GM21526 (cell line): Measurements from ENCODE around the gene ASPRV1.
"Not testable (repeated sequence)": the region's sequence is repeated elsewhere in the genome, so short reads cannot be mapped to it uniquely, and the experiment has no call there.

Source experiments
- ATAC-seq: cut with Tn5 transposase; IDR thresholded peaks from one replicate; pipeline ENCODE4 v1.9.1; 2021; ENCODE audit warnings: moderate library complexity; ENCODE audit not compliant: unreplicated experiment, low FRiP score

Gene ASPRV1

DNA sequence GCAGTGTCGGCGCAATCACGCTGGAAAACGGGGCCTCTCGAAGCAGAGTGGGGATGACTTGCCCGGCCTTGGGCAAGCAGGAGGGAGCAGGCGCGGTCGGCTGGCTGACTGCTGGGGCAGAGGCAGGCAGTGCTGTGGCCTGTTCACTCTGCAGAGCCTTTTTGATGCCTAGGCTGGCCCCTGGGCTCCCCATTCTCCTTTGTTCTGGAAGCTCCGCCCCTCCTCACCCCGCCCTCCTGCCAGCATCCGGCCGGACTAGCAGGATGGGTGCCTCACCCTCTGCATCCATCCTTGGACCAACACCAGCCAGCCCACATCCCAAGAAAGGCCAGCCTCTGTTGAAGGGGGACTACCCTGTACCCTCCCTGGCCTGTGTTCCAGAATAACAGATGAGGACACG is at the start of gene ASPRV1:
TSS of gene ASPRV1 (minus strand) at position 136 of the 400 bp plus-strand sequence. CDS start 195 bp downstream, outside the sequence.
- no peak for ATAC-seq

DNA sequence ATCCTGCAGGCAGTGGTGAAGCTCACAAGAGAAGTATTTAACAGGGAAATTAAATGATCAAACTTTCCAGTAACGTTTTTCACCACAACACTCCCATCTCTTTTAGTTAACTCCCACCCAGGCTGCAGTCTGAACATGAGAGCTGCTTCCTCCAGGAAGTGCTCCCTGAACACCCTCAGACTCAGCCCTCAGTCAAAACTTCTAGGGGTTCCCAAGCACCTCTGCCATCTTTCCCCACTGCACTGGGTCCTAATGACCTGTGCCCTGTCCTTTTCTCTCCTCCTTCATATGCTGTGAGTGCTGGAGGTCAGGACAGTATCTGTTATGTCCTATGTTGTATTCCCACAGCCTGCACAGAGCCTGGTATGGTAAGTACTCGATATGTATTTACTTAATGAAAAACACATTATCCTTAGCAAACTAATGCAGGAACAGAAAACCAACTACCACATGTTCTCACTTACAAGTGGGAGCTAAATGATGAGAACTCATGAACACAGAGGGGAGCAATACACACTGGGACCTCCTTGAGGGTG is 49.2 kb upstream of the ASPRV1 start:
- no peak for ATAC-seq

DNA sequence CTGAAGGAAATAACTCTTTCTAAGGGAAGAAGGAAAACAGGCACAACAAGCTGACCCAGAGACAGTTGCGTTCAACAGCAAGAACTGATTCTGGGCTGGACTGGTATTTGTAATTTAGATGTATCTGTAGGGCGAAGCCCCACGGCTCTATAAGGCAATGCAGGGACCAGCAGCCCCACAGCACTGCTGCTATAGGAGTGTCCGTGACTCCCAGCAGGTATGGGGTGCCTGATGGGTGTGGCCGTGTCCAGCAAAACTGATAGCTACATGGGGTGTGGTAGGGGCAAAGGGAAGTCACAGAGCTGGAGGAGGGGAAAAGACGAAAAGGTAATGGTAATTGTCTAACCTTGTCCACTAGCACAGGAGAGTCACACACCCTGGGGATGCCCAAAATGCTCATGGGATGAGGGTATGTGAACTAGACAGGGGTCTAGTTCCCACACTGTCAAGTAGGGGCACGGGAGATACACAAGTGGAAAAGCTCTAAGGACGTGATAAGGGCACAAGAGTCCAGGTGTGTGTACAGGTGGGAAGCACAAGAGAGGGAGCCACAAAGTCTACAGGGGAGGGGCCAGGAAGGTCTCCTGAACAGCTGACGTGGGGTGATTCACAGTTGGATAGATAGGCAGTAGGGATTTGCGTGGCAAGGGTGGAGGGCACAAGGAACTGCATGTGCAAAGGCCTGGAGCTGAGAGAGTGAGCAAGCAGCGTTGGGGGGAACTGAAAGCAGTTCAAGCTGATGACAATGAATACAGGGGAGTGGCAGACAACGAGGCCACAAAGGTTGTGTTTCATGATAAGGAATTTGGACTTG is 48.5 kb upstream of the ASPRV1 start:
- ATAC-seq = no peak

DNA sequence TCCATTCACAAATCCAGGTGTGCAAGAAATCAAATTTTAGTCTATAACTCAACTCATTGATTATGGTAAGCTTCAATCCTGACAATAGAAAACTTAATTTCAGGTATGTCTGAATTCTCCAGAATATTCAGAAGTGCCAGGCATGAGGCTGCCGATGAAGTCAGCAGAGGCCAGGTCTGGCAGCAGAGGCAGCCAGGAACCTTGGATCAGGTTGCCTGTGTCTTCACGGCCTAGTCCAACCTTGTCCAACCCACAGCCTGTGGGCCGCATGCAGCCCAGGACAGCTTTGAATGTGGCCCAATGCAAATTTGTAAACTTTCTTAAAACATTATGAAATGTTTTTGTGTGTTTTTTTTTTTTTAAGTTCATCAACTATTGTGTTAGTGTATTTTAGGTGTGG is 46.9 kb upstream of the ASPRV1 start:
- ATAC-seq = no peak

DNA sequence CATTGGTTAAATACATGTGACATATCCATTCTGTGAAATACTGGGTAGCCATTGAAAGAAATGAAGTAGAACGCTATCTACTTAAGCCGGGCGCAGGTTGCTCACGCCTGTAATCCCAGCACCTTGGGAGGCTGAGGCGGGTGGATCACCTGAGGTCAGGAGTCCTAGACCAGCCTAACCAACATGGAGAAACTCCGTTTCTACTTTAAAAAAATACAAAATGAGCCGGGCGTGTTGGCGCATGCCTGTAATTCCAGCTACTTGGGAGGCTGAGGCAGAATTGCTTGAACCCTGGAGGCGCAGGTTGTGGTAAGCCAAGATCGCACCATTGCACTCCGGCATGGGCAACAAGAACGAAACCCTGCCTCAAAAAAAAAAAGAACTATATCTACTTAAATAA is 45.7 kb upstream of the ASPRV1 start:
- no peak for ATAC-seq

DNA sequence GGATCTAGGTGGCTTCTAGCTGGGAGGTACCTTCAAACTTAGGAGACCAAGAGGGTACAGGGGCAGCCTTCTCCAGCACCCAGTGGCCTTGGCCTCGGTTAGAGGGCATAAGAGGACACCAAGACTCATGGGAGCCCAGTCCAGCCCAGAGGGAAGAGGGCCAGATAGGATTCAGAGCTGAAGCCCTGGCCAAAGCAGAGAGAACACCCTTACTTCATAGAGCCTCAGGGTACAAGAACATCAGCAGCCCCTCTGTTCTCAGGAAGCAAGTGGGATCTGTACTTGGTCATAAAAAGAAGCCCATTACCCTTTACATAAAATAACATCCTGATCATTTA is 45.0 kb upstream of the ASPRV1 start:
- no peak for ATAC-seq

DNA sequence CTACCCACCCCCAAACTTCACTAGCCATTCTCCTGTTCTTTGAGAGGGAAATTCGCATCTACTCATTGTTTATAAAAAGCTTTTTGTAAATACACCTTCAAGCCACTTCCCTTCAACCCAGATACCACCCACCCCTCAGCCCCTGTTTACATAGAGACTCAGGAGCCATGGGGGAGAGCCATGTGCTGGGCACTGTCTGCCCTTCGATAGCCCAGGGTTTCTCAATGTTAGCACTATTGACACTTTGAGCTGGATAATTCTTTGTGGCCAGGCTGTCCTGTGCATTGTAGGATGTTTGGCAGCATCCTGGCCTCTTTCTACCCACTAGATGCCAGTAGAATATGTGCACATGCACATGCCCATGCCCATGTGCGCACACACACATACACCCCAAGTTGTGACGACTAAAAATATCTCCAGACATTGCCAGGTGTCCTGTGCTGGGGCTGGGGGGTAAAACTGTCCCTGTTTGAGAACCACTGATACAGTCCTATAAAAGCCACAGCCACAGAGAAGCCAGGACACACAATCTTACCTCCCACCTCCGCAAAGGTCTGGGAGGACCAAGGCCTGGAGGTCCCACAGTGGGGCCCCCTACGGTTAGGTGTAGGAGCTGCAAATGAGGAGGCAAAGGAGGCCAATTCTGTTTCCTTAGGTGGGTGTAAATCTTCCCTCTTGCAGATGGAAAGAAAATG is 44.5 kb upstream of the ASPRV1 start:
- no peak for ATAC-seq

DNA sequence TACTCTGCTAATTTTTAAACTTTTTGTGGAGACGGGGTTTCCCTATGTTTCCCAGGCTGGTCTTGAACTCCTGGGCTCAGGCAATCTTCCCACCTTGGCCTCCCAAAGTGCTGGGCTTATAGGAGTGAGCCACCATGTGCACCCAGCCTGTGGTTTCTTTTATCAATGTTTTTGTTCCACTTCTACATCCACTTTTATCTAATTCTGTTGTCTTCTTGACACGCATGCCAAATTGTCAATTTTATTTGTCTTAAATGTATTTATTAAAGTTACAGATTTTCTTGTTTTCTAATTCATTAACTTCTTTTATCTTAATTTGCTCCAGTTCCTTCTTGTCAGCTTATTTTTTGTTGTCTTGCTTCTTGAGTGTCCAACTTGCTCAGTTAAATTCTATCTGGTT is 43.8 kb upstream of the ASPRV1 start:
- ATAC-seq = no peak

DNA sequence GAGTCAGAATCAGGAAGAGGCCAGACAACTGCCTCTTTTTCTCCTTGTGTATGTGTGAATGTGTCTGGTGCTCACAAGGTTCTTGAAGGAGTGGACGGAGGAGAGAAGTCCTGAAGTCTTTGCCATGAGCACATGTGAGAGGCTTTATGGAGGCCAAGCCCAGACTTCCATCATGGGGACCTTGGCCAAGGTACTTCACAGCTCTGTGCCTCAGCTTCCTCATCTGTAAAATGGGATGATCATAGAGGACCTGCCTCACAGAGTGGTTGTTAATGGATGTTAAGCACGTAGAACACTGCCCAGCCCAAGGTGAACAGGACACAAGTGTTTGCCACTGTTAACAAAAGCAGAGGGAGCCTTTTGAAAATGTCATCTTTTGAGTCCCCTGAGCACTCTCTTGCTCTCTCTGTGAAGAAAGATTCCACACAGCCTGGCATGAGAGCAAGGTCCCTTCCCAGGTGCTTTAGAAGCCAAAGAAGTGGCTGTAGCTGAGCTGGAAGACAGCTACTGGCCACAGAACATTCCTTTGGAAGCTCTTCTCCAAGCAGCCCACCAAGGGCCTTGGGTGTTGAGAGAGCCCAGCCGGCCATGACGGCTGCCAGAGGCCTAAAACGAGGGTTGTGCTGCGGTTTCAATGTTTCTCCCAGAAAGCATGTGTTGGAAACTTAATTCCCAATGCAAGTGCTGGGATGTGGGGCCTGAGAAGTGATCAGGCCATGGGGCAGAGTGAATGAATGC is 41.8 kb upstream of the ASPRV1 start:
- ATAC-seq = no peak

DNA sequence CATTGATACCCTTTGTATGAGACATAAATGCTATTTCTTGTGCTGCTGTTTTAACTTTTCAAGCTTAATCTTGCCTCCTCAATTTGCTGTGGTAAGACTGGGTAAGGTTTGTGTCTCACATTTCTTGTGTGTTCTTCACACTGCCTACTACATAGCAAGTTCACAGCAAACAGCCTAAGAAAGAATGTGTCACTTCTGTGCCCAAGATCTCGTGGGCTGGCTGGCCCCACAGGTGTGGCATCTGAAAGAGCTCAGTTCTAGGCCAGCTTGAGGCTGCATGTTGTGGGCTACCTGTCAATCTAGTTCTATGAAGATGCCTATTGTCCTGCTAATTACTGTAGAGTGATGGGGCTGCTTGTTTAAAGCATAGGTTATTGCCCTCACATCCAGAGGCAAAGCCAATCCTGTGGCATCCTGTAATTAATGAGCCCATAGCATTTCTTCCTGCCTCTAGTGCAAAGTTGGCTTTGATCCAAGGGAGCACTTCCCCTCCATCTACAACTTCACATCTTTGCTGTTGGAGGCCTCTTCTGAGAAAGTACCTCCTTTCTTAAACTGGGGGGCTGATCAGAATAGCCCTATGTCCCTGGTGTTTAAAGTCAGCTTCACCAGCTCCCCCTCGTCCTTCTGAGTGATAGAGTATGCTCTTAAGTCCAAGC is 40.9 kb upstream of the ASPRV1 start:
- ATAC-seq = no peak

DNA sequence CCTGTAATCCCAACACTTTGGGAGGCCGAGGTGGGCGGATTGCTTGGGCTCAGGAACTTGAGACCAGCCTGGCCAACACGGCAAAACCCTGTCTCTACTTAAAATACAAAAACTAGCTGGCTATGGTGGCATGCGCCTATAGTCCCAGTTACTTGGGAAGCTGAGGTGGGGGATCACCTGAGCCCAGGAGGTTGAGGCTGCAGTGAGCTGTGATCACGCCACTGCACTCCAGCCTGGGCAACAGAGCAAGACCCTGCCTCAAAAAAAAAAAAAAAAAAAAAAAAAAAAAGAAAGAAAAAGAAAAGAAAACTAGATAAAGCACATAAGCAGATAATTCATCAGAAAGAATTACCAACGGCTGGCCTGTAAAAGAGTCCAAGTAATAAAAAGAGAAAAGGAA is 39.1 kb upstream of the ASPRV1 start:
- not testable (repeated sequence) for ATAC-seq

DNA sequence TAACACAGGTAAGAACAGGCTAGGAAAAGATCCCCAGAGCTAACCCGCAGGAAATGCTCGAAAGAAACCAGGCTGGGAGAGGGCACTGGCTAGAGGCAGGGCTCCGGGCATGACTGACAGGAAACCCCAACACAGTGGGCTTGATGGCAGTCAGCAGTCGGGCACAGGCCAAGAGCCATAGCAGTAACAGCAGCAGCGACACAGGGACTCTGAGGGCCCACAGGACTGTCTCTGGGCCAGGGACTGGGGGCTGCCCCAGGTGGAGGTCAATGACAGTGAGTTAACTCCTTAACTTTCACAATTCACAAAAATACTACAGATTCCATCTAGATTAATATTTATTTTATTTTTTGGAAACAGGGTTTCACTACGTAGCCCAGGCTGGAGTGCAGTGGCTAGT is 37.3 kb upstream of the ASPRV1 start:
- no peak for ATAC-seq

DNA sequence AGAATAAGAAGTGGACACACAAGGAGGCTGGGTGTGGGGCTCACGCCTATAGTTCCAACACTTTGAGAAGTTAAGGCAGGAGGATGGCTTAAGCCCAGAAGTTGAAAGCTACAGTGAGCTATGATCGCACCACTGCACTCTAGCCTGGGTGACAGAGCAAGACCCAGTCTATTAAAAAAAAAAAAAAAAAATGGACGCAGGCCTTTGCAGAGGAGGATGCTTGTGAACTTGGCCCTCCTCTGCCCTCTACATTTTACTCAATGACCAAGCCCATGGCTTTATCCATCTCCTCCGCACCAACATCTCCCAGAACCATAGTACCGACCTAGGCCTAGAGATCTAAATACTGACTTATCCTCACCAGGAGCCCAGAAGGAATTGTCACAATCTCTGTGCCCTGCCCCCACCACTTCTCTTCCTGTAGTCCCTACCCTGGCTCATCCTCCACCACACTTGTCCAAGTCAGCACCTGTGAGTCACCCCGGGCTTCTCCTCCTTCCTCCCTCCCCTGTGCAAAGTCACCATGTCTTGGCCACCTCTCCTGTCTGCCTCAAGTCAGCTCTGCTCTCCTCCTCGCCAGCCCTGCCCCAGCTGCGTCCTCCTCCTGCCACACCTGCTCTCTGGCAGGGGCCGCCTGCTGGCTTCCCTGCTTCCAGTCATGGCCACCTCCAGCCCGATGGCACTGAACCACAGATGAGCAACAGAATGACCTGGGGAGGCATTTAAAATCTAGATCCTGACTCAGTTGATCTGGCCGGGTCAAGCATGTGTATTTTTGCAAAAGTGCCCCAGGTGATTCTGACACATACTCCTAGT is 35.8 kb upstream of the ASPRV1 start:
- no peak for ATAC-seq

DNA sequence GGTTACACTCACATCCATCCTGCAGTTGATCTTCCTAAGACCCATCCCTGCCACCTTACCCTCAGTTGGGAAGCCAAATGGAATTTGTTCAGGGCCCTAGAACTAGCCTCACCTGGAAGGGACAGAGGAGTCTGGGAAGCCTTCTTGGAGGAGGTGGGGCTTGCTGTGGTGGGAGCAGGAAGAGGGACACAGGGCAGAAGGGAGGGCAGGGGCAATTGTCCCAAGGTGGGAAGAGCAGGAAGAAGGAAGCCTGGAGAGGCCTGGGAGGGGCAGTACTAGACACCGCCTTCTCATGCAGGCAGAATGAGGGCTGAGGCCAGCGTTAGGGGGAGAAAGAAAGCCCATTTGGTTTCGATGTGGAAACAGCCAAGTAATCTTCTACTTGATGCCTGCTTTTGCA is 34.1 kb upstream of the ASPRV1 start:
- ATAC-seq = no peak

DNA sequence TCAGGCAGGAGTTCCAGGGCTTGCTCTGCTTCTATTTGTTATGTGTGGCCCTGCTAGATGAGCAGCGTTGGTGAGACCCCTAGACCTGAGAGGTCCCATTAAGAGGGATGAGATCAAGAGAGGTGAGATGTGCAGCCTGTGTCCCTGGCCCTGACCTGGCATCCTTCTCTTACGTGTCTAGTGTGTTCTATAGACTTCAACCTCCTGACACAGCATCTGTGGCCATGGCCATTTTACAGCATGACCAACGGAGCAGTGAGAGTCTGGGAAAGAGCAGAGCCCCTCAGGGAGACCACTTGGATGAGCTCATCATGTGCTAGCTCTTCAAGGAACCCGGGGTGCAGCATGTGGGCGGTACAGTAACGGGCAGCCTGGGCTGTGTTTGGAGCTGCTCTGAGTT is 32.7 kb upstream of the ASPRV1 start:
- ATAC-seq = no peak

DNA sequence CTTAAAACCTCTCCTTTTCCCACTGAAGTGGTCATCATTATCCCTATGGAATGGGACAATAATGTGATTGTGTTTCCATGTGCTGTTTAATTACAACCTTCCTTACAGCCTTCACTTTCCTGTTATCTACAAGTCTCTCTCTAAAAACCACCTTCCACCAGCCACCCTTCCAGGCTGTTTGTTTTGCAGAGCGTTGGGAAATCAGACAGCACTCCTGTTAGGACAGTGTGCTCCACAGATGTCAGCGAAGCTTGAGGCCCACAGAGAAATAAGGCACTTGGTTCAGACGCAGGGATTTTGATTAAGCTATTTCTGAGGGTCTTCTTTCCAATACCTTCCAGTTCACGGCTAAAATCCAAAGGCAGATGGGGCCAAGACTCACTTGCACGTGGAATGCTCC is 32.3 kb upstream of the ASPRV1 start:
- no peak for ATAC-seq

DNA sequence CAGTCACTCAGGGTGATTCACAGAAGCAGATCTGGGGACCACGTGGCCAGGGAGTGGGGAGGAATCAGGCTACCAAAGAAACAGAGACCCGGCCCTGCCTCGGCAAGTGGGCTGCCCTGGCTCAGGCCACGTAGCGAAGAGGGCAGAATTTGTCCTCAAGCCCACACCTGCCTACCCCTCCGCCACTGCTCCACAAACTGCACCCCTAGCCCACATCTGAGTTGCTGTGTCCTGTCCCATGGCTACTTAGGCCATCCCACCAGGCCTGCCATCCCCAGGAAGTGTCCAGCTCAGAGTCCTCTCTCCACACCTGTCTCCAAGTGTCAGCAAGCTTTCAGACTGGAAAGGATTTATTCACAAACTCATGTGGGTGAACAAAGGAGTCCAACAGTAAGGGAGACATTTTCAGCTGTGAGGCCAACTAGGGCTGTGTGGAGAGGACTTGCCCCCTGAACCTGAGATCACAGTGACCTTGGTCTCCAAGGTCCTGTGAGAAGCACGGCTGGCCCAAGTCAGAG is 31.7 kb upstream of the ASPRV1 start:
- no peak for ATAC-seq

DNA sequence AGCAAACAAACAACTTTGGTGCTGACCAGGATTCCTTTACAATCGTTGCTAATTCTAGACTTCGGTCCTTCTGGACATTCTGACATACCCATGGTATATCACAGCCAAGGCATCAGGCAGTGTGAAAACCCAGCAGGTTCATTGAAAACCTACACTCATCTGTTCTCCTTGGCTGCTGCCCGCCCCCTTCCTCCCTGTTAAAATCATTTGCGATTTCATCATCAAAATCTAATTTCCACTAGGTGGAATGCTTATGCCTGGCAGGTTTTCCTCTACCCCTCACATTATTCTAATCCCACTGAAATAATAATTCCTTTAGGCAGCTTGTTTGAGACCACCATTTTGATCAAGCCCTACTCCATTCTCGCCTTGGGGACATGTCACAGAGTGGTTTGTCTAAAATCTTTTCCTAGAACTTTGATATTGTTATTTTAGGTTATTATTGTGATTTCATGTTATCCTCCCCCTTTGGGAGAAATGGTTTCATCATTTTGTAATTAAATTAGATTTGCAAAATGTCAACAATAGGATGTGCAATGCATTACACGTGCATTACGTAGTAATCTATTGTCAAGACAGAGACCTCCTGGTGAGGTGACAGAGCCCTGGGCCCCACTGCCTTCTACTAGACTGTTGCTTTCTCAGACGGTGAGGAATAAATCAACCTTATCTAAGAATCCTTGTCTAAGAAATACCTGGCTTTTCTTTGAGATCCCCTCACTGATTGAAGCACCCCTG is 31.0 kb upstream of the ASPRV1 start:
- ATAC-seq = no peak
